GM11168 (cell line): ENCODE results near the gene RADIL.

Experiments
- in situ Hi-C: fragments of 300-500 bp; cut with MboI; formaldehyde crosslinking; loops from one replicate; pipeline ENCODE4 v1.12.0; 2022; ENCODE audit warnings: low sequenced_read_pairs; ENCODE audit not compliant: unreplicated experiment

Gene RADIL

DNA sequence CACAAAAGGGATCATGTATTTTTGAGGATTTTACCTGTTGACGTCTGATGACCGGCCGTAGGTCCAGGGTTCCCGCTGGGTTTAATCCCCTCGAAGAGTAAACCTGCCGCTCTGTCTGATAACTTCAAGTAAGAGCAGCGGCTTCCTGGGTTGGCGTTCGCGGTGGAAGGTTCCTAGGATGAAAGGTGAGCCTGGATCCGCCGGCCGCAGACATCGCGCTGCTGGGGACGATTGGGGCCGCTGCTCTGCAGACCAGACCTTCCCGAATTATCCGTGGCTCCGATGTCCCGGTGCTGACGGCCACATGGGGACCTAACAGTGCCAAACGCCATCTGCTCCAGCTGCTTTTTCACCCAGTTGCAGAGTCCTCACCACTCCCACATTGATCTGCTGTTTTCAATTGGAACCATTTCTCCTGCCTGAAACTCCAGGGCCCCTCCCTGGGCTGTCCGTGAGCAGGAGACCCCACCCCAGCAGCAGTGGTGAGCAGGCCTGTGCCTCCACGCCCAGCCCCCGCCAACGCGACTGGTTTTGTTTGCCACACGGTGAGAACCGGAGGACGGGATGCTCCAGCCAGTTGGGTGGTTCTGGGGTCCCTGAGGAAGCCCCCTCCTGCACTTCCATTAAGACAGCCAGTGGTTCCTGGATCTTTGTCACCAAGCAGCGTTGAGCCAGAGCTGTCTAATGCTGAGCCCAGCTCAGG lies 120.3 kb downstream of the RADIL start:
- in situ Hi-C loops, result no loop called here

DNA sequence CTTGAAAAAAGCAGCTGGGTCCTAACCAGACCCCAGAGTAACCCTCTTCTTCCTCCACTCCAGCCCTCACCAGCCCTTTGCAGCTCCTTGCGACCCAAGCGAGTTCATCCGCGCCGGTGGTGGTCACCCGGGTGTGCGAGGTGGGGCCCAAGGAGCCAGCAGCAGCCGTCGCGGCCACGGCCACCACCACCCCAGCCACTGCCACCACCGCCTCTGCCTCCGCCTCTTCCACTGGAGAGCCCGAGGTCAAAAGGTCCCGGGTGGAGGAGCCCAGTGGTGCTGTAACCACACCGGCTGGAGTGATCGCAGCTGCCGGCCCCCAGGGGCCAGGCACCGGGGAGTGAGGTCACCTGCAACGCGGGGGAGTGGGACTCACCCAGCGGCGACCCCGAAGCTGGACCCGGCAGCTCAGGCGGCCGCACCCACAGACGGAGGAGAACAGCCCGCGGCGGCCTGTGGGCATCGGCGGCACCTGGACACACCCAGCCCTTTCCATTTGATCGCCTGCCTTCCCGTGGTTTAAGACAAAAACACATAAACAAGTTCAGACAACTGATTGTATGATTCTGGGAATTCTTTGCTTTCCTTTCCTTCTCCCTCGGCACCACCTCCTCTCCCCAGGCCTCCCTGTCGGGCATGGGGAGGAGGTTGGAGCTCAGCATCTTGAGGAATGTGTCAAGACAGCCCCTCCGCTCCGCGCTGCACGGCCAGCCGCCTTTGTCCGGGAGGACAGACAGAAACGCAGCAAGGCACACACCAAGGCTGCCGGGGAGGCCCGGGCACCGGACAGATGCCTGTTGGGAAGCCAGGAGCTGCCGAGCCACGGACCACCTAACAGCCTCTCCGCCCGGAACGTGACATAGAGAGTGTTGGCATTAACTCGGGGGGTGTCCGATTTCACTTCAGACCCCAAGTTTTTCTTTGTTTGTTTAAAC lies 121.1 kb downstream of the RADIL start:
- in situ Hi-C loops, result no loop called here

DNA sequence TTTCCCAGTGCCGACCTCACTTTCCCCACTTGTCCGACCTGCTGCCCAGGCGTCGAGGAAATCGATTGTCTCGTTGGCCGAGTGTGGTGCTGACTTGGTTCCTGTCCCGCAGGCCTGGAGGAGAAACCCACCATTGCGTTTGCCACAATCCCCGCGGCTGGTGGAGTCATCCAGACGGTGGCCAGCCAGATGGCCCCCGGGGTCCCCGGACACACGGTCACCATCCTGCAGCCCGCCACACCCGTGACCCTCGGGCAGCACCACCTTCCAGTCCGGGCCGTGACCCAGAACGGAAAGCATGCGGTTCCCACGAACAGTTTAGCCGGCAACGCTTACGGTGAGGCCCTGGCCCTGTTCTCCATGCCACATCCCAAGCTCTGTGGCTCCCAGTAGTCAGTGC lies 122.6 kb downstream of the RADIL start:
- in situ Hi-C loops, result no loop called here

DNA sequence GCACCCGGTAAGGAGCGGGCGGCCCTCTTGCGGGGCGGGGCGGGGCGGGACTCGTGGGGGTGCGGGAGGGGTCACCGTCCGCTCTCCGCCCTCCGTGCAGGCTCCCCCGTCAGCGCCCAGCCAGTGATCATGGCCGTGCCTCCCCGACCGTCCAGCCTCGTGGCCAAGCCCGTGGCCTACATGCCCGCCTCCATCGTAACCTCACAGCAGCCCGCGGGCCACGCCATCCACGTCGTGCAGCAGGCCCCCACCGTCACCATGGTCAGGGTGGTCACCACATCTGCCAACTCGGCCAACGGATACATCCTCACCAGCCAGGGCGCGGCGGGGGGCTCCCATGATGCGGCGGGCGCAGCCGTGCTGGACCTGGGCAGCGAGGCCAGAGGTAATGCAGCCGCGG lies 124.3 kb downstream of the RADIL start:
- in situ Hi-C loops, result no loop called here

DNA sequence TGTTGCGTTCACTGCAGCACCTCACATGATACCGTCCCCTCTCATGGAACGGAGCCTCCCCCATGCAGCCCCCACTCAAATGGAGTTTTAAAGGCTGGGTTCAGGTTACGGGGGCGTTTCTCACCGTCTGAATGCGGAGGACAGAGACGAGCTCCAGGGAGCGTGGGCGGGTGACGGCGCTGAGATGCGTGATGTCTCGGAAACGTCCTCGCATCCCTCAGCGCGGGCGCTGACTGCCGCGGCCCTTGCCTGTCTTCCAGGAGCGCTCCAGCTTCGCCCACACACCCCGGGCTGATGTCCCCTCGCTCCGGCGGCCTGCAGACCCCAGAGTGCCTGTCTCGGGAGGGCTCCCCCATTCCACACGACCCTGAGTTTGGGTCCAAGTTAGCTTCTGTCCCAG lies 124.7 kb downstream of the RADIL start:
- in situ Hi-C loops, result no loop called here

DNA sequence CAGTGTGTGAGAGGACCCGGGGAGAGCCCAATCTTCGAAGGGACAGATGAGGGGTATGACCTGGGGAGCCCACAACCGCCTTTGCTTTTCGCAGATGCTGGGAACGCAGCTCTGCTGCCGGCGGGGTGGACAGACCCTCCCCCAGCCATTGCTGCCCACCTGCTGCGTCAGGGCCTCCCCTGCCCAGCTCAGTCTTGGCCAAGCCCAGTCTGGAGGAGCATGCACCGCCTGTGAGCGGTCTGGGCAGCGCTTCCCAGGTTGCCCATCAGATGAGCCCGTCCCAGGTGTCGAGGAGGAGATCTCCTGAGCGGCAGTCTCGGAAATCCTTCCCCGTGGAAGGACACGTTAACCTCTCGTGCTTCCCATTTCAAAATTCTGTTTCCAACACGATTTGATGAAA lies 125.4 kb downstream of the RADIL start:
- in situ Hi-C loops, result no loop called here

DNA sequence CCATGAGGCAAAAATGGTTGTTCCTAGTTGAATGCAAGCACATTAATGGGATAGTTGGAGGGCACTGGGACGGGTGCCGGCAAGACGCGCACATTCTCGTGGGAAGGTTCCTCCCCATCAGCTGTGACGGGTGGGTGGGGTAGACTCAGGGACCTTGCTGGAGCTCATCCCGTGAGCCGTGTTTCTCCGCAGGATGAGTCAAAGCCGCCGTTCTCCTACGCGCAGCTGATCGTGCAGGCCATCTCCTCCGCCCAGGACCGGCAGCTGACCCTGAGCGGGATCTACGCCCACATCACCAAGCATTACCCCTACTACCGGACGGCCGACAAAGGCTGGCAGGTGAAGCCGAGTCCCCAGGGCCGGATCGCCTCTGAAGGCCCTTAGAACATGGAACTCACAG lies 128.5 kb downstream of the RADIL start:
- in situ Hi-C loops, result no loop called here

DNA sequence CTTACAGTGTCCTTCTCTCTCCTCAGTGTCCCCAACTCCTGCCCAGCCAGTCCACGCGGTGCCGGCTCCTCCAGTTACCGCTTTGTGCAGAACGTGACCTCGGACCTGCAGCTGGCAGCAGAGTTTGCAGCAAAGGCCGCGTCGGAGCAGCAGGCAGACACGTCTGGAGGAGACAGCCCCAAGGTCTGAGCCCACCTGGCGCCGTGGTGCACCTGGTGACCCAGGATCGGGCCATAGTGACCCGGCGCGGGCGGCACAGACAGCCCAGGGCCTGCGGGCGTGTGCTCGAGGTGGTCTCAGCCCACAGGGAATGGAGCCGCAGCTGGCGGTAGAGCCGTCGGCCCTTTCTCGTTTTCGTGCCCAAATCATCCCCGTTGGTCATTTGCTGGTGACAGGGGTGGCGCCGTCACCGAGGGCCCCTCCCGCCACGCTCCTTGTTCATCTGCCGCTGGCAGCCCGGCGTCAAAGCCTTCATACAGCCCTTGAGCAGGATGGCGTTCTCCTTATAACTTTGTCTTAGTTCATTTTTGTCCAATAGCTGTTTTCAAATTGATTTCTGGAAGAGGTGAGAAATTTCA lies 129.0 kb downstream of the RADIL start:
- in situ Hi-C loops, result no loop called here

DNA sequence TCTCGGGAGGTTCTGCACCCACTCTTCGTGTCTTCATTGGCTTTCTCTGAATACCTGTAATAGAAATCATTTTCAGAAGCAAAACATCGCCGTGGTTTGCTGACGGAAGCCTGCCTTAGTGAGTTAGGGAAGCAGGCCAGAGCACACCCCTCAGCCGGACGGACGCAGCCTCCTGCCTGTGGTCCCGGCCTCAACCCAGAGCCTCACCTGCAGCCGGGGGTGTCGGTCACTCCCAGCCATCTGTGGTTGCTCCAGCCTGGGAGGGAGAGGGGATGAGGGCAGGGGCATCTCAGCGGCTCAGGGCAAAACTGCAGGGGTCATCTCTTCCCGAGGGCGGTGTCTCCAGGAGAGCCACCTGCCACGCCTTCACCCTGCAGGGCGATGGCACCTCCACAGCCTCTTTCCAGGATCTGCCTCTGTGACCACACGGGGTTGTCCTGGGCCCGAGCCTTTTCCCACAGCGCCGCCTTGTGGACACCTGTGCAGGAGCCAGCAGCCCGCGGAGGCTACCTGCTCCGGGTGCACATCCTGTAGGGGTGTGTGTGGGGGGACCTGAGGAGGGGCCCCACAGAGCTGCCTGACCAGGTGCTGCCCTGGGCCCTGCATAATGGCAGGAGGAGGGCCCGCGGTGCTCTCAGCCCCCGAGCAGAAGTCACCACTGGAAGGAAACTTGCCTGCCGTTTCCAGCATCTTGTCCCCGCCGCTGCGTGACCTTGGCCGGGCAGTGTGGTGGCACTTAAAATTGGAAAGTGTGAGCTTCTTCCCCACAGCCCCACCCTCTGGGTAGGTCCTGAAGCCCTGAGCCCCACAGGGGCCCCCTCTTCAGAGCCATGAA lies 129.7 kb downstream of the RADIL start:
- in situ Hi-C loops, result no loop called here

DNA sequence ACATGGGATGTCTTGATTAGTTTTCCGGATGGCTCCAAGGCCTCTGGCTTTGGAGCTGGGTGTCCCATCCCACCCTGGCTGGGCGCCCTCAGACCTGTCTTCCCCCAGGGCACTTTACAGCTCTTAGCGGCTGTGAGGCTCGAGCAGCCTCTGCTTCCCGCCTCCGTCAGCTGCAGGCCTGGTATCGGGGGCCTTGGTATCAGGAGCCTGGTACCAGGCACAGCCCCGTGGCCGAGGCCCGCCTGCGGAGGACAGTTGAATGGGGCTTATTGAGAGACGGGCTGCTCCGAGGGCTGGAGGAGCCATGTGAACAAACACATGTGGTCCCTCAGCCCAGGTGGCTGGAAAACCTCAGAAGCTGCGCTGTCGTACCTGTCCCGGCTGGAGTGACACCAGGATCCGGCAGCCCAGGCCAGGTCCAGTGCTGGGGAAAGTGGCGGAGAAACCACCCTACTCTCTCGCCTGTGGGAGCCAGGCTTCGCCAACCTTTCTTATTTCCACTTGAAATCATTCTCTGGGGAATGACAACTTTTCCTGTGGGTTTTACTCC lies 132.0 kb downstream of the RADIL start:
- in situ Hi-C loops, result no loop called here

DNA sequence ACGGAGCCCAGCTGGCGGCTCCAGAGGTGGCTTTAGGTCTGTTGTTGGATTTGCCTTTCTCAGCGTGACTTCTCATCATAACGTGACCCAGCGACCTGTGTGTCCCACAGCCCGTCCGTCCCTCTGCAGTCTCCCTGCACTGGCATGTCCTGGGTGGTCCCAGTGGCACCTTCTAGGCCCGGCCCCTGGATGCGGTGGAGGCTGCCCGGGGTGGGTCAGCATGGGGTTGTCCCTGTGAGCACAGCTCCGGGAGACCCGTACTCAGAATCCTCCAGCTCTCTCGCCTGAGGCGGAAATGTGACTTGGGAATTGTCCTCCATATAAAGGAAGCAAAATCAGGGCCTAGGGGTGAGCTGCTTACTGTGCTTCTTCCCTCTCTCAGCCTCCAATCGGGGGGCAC lies 133.7 kb downstream of the RADIL start:
- in situ Hi-C loops, result loop anchor here (5.0 to 10.0 kb wide), 2 partner anchors 65 to 137 kb away; partner anchors contain the start of gene FOXK1

DNA sequence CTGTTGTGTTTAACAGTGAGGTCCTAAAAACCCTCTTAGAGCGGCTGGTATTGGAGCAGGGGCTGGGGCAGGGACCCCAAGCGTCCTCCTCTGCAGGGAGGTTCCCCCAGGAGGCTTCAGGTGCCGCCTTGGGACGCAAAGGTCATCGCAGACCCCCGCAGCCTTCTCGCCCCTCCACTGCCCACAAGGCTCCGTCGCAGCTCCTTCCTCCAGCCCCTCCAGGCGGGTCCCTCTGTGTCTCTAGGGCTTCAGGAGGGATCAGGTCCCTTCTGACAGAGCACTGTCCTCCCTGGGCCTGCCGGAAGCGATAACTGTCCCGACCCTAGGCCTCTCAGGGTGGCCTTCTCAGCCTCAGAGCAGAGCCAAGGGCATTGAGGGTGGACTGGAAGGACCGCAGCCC lies 134.2 kb downstream of the RADIL start:
- in situ Hi-C loops, result loop anchor here (5.0 to 10.0 kb wide), 2 partner anchors 65 to 137 kb away; partner anchors contain the start of gene FOXK1
